Right lobe of liver (tissue), 6 donors: Measurements from ENCODE around the gene NCKAP5. TPM values are rescaled to one million over a fixed set of nuclear protein-coding genes. Genes with fewer than 3 reads are reported as not detected.

Source experiments
- ATAC-seq, 4 donors: fragments of 200-7000 bp; cut with Tn5 transposase; one replicate each; pipeline ENCODE4 v1.9.1; 2020; ENCODE audit warnings: mild to moderate bottlenecking in 4 of 4, moderate library complexity in 4 of 4
- DNase-seq, 3 donors: peaks; one replicate each; pipeline ENCODE4 v3.0.0-alpha.2; 2020
- H3K27ac ChIP-seq, 3 donors: fragments of 200-600 bp; one replicate each; pipeline ENCODE4 v1.8.0; 2022
- H3K27me3 ChIP-seq, 2 donors: fragments of 200-600 bp; one replicate each; pipeline ENCODE4 v1.8.0; 2022
- H3K36me3 ChIP-seq, 4 donors: fragments of 200-600 bp; sonication (generic) in 1 of 4; one replicate each; pipeline versions ENCODE4 v1.5.1 to v1.8.0; 2017 to 2022; ENCODE audit warnings: control low read depth in 1 of 4
- H3K4me1 ChIP-seq, 4 donors: fragments of 200-600 bp; sonication (generic) in 1 of 4; one replicate each; pipeline versions ENCODE4 v1.5.1 to v1.8.0; 2017 to 2022; ENCODE audit warnings: control low read depth in 1 of 4
- H3K4me3 ChIP-seq, 3 donors: fragments of 200-600 bp; one replicate each; pipeline ENCODE4 v1.8.0; 2022
- H3K9me3 ChIP-seq, 4 donors: fragments of 200-600 bp; sonication (generic) in 1 of 4; one replicate each; pipeline versions ENCODE4 v1.5.1 to v1.8.0; 2017 to 2022; ENCODE audit warnings: control low read depth in 1 of 4
- POLR2A ChIP-seq: fragments of 450-650 bp; IDR thresholded peaks from one replicate; pipeline ENCODE4 v1.6.1; 2017; ENCODE audit warnings: antibody characterized with exemption, mild to moderate bottlenecking
- WGBS: methylation state at CpG from one replicate; pipeline ENCODE4 v1.1.6; 2018; ENCODE audit warnings: low coverage, low lambda C conversion rate; ENCODE audit not compliant: insufficient coverage; ENCODE audit errors: missing lambda C conversion rate; 5-methylcytosine and 5-hydroxymethylcytosine counted together
- intact Hi-C, 2 donors: fragments of 100-400 bp; cut with DNase I; formaldehyde crosslinking; loops; one replicate each; pipeline versions ENCODE4 v1.11.2 to v1.14.1; 2022
- total RNA-seq, 6 experiments: library from RNA; depleted of rRNA in 2 of 6; stranded (reverse); fragments of >200 nt in 2 of 6; fragmentation: NEBNext Ultra II Directional in 3 of 6; extraction: Animal tissue kit (Norgen Biotek cat#: 25700) in 3 of 6; gene quantifications; one replicate each; pipeline versions ENCODE4 v1.1.0 to v1.2.4, GENCODE V29; 2016 to 2023
- TF ChIP-seq, protein P1 (sequence below), 4 donors: fragments of 200-600 bp in 3 of 4; fragments of 450-650 bp in 1 of 4; IDR thresholded peaks; one replicate each; pipeline versions ENCODE4 v1.5.1 to v1.8.0; 2016 to 2022; ENCODE audit warnings: antibody characterized with exemption in 4 of 4, mild to moderate bottlenecking in 2 of 4
- donor health status: DM: no; HTN: yes; CAD: no.
- donor health status: DM: no; HTN: no; CAD: no.
- donor health status: DM: no; HTN: no; CAD: no.
- donor health status: DM: no; HTN: yes; CAD: no.
- donor health status: DM: no; HTN: yes; CAD: no.

NCKAP5 gene
- total RNA-seq, 6 experiments from 2014 or later, result 3.6 to 11.7 (median 6.9) TPM

- intact Hi-C loops, result no loop called here
- 80% methylated on average over 5 of the region's 5 CpGs for WGBS
- ATAC-seq (no peak), DNase-seq (no peak)
- no peaks in the 10 kb centered on the region for H3K36me3 ChIP-seq
- H3K4me3 ChIP-seq, result no peak overlapping the region
- H3K9me3 ChIP-seq, result no peaks in the 10 kb centered on the region
- no peak for TF ChIP-seq POLR2A
- TF ChIP-seq, protein P1, sequence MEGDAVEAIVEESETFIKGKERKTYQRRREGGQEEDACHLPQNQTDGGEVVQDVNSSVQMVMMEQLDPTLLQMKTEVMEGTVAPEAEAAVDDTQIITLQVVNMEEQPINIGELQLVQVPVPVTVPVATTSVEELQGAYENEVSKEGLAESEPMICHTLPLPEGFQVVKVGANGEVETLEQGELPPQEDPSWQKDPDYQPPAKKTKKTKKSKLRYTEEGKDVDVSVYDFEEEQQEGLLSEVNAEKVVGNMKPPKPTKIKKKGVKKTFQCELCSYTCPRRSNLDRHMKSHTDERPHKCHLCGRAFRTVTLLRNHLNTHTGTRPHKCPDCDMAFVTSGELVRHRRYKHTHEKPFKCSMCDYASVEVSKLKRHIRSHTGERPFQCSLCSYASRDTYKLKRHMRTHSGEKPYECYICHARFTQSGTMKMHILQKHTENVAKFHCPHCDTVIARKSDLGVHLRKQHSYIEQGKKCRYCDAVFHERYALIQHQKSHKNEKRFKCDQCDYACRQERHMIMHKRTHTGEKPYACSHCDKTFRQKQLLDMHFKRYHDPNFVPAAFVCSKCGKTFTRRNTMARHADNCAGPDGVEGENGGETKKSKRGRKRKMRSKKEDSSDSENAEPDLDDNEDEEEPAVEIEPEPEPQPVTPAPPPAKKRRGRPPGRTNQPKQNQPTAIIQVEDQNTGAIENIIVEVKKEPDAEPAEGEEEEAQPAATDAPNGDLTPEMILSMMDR (IDR thresholded peaks at IDR 0.05), result no peak
- no peak overlapping the region for H3K27ac ChIP-seq
- no peaks in the 10 kb centered on the region for H3K4me1 ChIP-seq
- H3K27me3 ChIP-seq, result no peaks in the 10 kb centered on the region
Observed at GRCh38 chr2:133447303-133447702, 121.0 kb downstream of the NCKAP5 start.

GRCh38 chr2:133444465-133444864 lies 123.8 kb downstream of the NCKAP5 start:
- Histone ChIP-seq H3K4me1 (no peaks in the 10 kb centered on the region), H3K27me3 (no peaks in the 10 kb centered on the region), H3K36me3 (no peaks in the 10 kb centered on the region), H3K9me3 (no peaks in the 10 kb centered on the region), H3K4me3 (no peak overlapping the region), H3K27ac (no peak overlapping the region)
- TF ChIP-seq, protein P1 (IDR thresholded peaks at IDR 0.05), result no peak
- no peak for TF ChIP-seq POLR2A
- intact Hi-C loops, result no loop called here
- DNase-seq, result no peak
- ATAC-seq, result peak; percentile 29 to 69 (median 36)
- WGBS, result 40% methylated on average over 3 of the region's 3 CpGs

- Histone ChIP-seq H3K9me3 (no peaks in the 10 kb centered on the region), H3K36me3 (no peaks in the 10 kb centered on the region), H3K27me3 (no peaks in the 10 kb centered on the region), H3K4me1 (no peaks in the 10 kb centered on the region), H3K4me3 (no peak overlapping the region), H3K27ac (no peak overlapping the region)
- intact Hi-C loops, result no loop called here
- DNase-seq (no peak), ATAC-seq (no peak)
- TF ChIP-seq, protein P1 (IDR thresholded peaks at IDR 0.05), result no peak
- no peak for TF ChIP-seq POLR2A
- WGBS, result 92% methylated on average over 2 of the region's 2 CpGs
Observed at GRCh38 chr2:133442393-133442792, 125.9 kb downstream of the NCKAP5 start.

- DNase-seq (no peak), ATAC-seq (no peak)
- no peaks in the 10 kb centered on the region for H3K9me3 ChIP-seq
- H3K36me3 ChIP-seq, result no peaks in the 10 kb centered on the region
- no peak overlapping the region for H3K4me3 ChIP-seq
- TF ChIP-seq, protein P1 (IDR thresholded peaks at IDR 0.05), result no peak
- TF ChIP-seq POLR2A, result no peak
- no peaks in the 10 kb centered on the region for H3K27me3 ChIP-seq
- H3K27ac ChIP-seq, result no peak overlapping the region
- no peaks in the 10 kb centered on the region for H3K4me1 ChIP-seq
- intact Hi-C loops, result no loop called here
Observed at GRCh38 chr2:133439565-133439920, 128.7 kb downstream of the NCKAP5 start.
